PC-3 (cell line): Measurements from ENCODE around the gene HPN. TPM values are rescaled to one million over a fixed set of nuclear protein-coding genes. Genes with fewer than 3 reads are reported as not detected.

Source experiments
- ATAC-seq: fragments of 200-7000 bp; cut with Tn5 transposase; 2 replicates; pipeline ENCODE4 v1.9.1; 2020; ENCODE audit warnings: mild to moderate bottlenecking, moderate library complexity
- BruUV-seq: library from RNA; stranded (reverse); fragments of 400-500 nt; replicated peaks from 2 replicates; lab custom pipeline; 2021; lab: Mats Ljungman, UMichigan
- CTCF ChIA-PET: fragments of 300-600 bp; sonication (Branson Sonifier 250); formaldehyde crosslinking; loops from one replicate; lab custom pipeline; 2022; ENCODE audit warnings: antibody characterized with exemption; lab: Charles Lee
- POLR2A ChIA-PET: fragments of 300-600 bp; sonication (Branson Sonifier 250); formaldehyde crosslinking; loops from one replicate; lab custom pipeline; 2022; ENCODE audit warnings: antibody characterized with exemption; ENCODE audit not compliant: unreplicated experiment; lab: Charles Lee
- DNase-seq: peaks from one replicate; pipeline ENCODE4 v3.0.0-alpha.2; 2015
- H2AFZ ChIP-seq: fragments of 300-600 bp; sonication (generic); 2 replicates; pipeline ENCODE4 v1.6.0; 2016; ENCODE audit warnings: antibody characterized with exemption, low read length
- H3F3A ChIP-seq: fragments of 300-600 bp; sonication (generic); one replicate; pipeline ENCODE4 v1.6.0; 2017; ENCODE audit warnings: antibody characterized with exemption, low read length, control low read depth, mild to moderate bottlenecking; ENCODE audit not compliant: unreplicated experiment
- H3K27ac ChIP-seq: fragments of 300-600 bp; sonication (generic); 2 replicates; pipeline ENCODE4 v1.5.1; 2016; ENCODE audit warnings: mild to moderate bottlenecking, low read length
- H3K27me3 ChIP-seq: fragments of 300-600 bp; sonication (generic); 2 replicates; pipeline ENCODE4 v1.6.1; 2016; ENCODE audit warnings: low read length, mixed read lengths
- H3K36me3 ChIP-seq: fragments of 300-600 bp; sonication (generic); 2 replicates; pipeline ENCODE4 v1.6.1; 2016; ENCODE audit warnings: low read depth, mixed run types, low read length, mixed read lengths
- H3K4me1 ChIP-seq: fragments of 300-600 bp; sonication (generic); 2 replicates; pipeline ENCODE4 v1.5.1; 2016; ENCODE audit warnings: low read length; ENCODE audit not compliant: insufficient read depth
- H3K4me2 ChIP-seq: fragments of 300-600 bp; sonication (generic); 2 replicates; pipeline ENCODE4 v1.6.0; 2016; ENCODE audit warnings: low read length
- H3K4me3 ChIP-seq: fragments of 300-600 bp; sonication (generic); 2 replicates; pipeline ENCODE4 v1.5.1; 2016; ENCODE audit warnings: mild to moderate bottlenecking, low read length, mixed read lengths
- H3K79me2 ChIP-seq: fragments of 300-600 bp; sonication (generic); 2 replicates; pipeline ENCODE4 v1.6.1; 2017; ENCODE audit warnings: low read length, mixed read lengths
- H3K9ac ChIP-seq: fragments of 300-600 bp; sonication (generic); 2 replicates; pipeline ENCODE4 v1.6.0; 2016; ENCODE audit warnings: mild to moderate bottlenecking, low read length
- H3K9me2 ChIP-seq: fragments of 300-600 bp; sonication (generic); replicated peaks from 2 replicates; pipeline ENCODE4 v1.6.1; 2016; ENCODE audit warnings: mixed run types, low read length, mixed read lengths
- H3K9me3 ChIP-seq: fragments of 300-600 bp; sonication (generic); 2 replicates; pipeline ENCODE4 v1.6.1; 2016; ENCODE audit warnings: low read length, mixed read lengths
- H4K20me1 ChIP-seq: fragments of 300-600 bp; sonication (generic); 2 replicates; pipeline ENCODE4 v1.6.1; 2016; ENCODE audit warnings: low read length, mixed read lengths
- CTCF ChIP-seq: fragments of 300-600 bp; sonication (generic); conservative IDR thresholded peaks from 2 replicates; pipeline ENCODE4 v1.5.1; 2017; ENCODE audit warnings: antibody characterized with exemption, low read depth, mild to moderate bottlenecking, low read length
- EZH2 ChIP-seq: fragments of 300-600 bp; sonication (generic); IDR thresholded peaks from one replicate; pipeline ENCODE4 v1.6.1; 2017; ENCODE audit warnings: antibody characterized with exemption, mild to moderate bottlenecking, low read length; ENCODE audit not compliant: unreplicated experiment
- EZH2phosphoT487 ChIP-seq: fragments of 300-600 bp; sonication (generic); IDR thresholded peaks from 2 replicates; pipeline ENCODE4 v1.6.1; 2018; ENCODE audit warnings: mild to moderate bottlenecking, antibody characterized with exemption, low read length, borderline replicate concordance
- intact Hi-C: fragments of 100-400 bp; cut with micrococcal nuclease; formaldehyde crosslinking; loops from 2 replicates; pipeline ENCODE4 v1.9.0; 2023
- total RNA-seq: library from RNA; depleted of rRNA; stranded (reverse); fragments of >200 nt; gene quantifications from 2 replicates; pipeline ENCODE4 v1.2.3, GENCODE V29; 2014

Gene HPN
- total RNA-seq, 1 experiment from 2014 or later = 0.18 TPM

DNA sequence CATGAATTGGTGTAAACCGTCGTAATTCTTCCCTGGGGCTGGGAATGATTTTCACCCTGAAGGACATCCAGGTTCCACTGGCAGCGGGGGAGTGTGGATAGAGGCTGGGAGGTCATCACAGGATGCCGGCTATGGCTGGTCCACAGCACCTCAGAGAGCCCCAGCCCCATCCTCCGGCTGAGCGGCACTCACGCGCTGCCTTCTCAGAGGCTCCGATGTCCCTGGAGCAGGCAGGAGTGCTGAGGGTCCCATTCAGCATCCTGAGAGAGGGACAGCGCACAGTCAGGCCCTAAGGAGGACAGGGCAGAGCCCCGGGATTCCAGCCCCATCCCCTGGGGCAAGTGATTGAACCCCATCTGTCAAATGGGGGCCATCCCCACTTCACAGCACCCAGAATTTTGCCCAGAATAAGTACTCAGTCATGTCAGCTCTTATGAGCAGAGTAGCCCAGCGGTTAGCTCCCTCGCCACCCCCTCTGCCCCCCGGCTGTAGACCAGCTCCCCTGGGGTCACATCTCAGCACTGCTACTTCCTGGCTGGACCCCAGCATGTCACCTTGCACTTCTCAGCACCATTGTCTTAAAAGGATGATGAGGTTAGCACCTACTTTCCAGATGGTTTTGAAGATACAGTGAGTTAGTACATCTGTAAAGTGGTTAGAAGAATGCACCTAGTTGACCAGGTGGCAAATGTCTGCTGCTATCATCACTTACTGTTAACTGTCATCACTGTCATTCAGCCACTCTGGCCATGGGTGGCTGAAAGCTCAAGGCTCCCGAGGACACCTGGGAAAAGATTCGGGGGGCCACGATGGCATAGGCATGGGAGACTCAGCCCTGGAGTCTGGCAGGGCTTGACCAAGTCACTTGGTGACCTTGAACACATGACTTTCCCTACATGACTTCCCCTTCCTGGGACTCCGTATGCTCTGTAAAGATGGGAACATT, 29.5 kb upstream of the HPN start:
- no peaks in the 10 kb centered on the region for H3K9me3 ChIP-seq
- H3K4me2 ChIP-seq = no peak overlapping the region
- no TSS peak for BruUV-seq
- H3K27ac ChIP-seq = no peak overlapping the region
- DNase-seq = no peak
- POLR2A ChIA-PET = no interaction called here
- H3K4me1 ChIP-seq = peaks cover 1% of the 10 kb centered on the region
- H3K9ac ChIP-seq = no peak overlapping the region
- no peaks in the 10 kb centered on the region for H3K9me2 ChIP-seq
- CTCF ChIA-PET = no interaction called here
- no peaks in the 10 kb centered on the region for H4K20me1 ChIP-seq
- H2AFZ ChIP-seq = no peak overlapping the region
- no peak for ATAC-seq
- no peak overlapping the region for H3K4me3 ChIP-seq
- H3K36me3 ChIP-seq = no peaks in the 10 kb centered on the region
- H3K79me2 ChIP-seq = no peaks in the 10 kb centered on the region
- TF ChIP-seq CTCF (no peak), EZH2phosphoT487 (no peak), EZH2 (no peak)
- no peaks in the 10 kb centered on the region for H3F3A ChIP-seq
- no peaks in the 10 kb centered on the region for H3K27me3 ChIP-seq
- intact Hi-C loops = no loop called here

GRCh38 chr19:35013041-35013819, 28.3 kb upstream of the HPN start:
- Histone ChIP-seq H3K79me2 (no peaks in the 10 kb centered on the region), H3K36me3 (no peaks in the 10 kb centered on the region), H3K4me1 (no peaks in the 10 kb centered on the region), H3K9ac (no peak overlapping the region), H3F3A (no peaks in the 10 kb centered on the region), H3K4me3 (no peak overlapping the region), H2AFZ (no peak overlapping the region), H3K27ac (no peak overlapping the region), H4K20me1 (no peaks in the 10 kb centered on the region), H3K9me3 (no peaks in the 10 kb centered on the region), H3K27me3 (no peaks in the 10 kb centered on the region), H3K4me2 (no peak overlapping the region), H3K9me2 (no peaks in the 10 kb centered on the region)
- CTCF ChIA-PET = no interaction called here
- ATAC-seq (peak; percentile 57), DNase-seq (peak; percentile 36)
- no peak for TF ChIP-seq EZH2phosphoT487
- peak; percentile 75 for TF ChIP-seq CTCF
- BruUV-seq = no TSS peak
- POLR2A ChIA-PET = no interaction called here
- intact Hi-C loops = loop anchor here (1.0 kb wide), 1 partner anchor 40 kb away; no protein-coding TSS in a partner anchor
